Natural killer cell treated with Interleukin-12 subunit alpha and Interleukin-12 subunit beta and Interleukin-15 and Interleukin-18, amount 100 ng/mL, for 72 hours (primary cell): Measurements from ENCODE around the gene POLN. TPM values are rescaled to one million over a fixed set of nuclear protein-coding genes. Genes with fewer than 3 reads are reported as not detected.
"Not testable (repeated sequence)": the region's sequence is repeated elsewhere in the genome, so short reads cannot be mapped to it uniquely, and the experiment has no call there.

Experiments
- ATAC-seq, 2 donors: fragments of 150-1000 bp; cut with Tn5 transposase in 1 of 2; sonication (Bioruptor Pico), chemical (Tn5 transposase) in 1 of 2; 2 replicates each; pipeline ENCODE4 v1.10.0; 2021
- DNase-seq: peaks from one replicate; pipeline ENCODE4 v3.0.0; 2022; ENCODE audit warnings: low spot score
- H3K27ac Mint-ChIP-seq, 2 donors: 1 replicate in 1 of 2; 2 replicates in 1 of 2; pipeline ENCODE4 v1.8.0; 2022; ENCODE audit warnings: mixed read lengths in 2 of 2, mild to moderate bottlenecking in 1 of 2, moderate library complexity in 1 of 2
- H3K27me3 Mint-ChIP-seq, 2 donors: 1 replicate in 1 of 2; 2 replicates in 1 of 2; pipeline ENCODE4 v1.8.0; 2022; ENCODE audit warnings: mixed read lengths in 2 of 2
- H3K36me3 Mint-ChIP-seq: one replicate; pipeline ENCODE4 v1.8.0; 2022; ENCODE audit warnings: mixed read lengths
- H3K4me1 Mint-ChIP-seq, 2 donors: 1 replicate in 1 of 2; 2 replicates in 1 of 2; pipeline ENCODE4 v1.8.0; 2022; ENCODE audit warnings: low read depth in 2 of 2, mixed read lengths in 2 of 2, mild to moderate bottlenecking in 1 of 2
- H3K4me3 Mint-ChIP-seq: one replicate; pipeline ENCODE4 v1.8.0; 2022; ENCODE audit warnings: mixed read lengths
- H3K9me3 Mint-ChIP-seq: 2 replicates; pipeline ENCODE4 v1.8.0; 2022; ENCODE audit warnings: mixed read lengths
- total RNA-seq, 2 donors: library from RNA; stranded (reverse); gene quantifications; one replicate each; pipeline ENCODE4 v1.2.3, GENCODE V29; 2022

POLN gene
- total RNA-seq, 2 donors from 2014 or later, result 3.8 to 6.1 TPM

- DNase-seq (no peak), ATAC-seq (no peak)
- no peaks in the 10 kb centered on the region for H3K36me3 Mint-ChIP-seq
- no peak overlapping the region for H3K27ac Mint-ChIP-seq
- no peaks in the 10 kb centered on the region for H3K9me3 Mint-ChIP-seq
- H3K27me3 Mint-ChIP-seq, result no peaks in the 10 kb centered on the region
- H3K4me1 Mint-ChIP-seq, result peaks cover under 1 to 1% of the 10 kb centered on the region in 2 donors
- no peak overlapping the region for H3K4me3 Mint-ChIP-seq
Observed at GRCh38 chr4:2177443-2178093, 64.4 kb downstream of the POLN start.

- no peaks in the 10 kb centered on the region for H3K9me3 Mint-ChIP-seq
- DNase-seq (no peak), ATAC-seq (no peak)
- H3K4me3 Mint-ChIP-seq, result no peak overlapping the region
- H3K27ac Mint-ChIP-seq, result no peak overlapping the region
- peaks cover 6 to 12% of the 10 kb centered on the region in 2 donors for H3K4me1 Mint-ChIP-seq
- no peaks in the 10 kb centered on the region for H3K36me3 Mint-ChIP-seq
- no peaks in the 10 kb centered on the region for H3K27me3 Mint-ChIP-seq
Observed at GRCh38 chr4:2175990-2176698, 65.8 kb downstream of the POLN start.

DNA sequence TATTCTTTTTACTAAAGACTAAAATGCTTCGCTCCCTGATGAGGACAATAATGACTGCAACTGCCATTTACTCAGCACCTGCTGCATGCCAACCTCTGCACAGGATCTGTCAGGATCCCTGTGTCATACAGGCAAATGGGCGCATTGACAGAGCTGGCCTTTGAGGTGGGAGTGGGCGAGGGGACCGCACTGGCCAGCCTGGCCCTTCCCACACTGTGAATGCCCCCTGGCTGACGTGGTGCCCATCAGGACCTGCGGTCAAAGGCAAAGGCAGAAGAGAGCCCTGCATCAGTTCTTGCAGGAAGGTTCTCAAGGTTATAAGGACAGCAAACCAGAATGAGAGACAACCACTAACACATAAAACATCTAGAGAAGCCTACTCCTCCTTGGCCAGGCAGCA lies 67.9 kb downstream of the POLN start:
- Mint-ChIP-seq H3K27me3 (no peaks in the 10 kb centered on the region), H3K4me3 (no peak overlapping the region), H3K36me3 (no peaks in the 10 kb centered on the region), H3K9me3 (no peaks in the 10 kb centered on the region), H3K4me1 (peaks cover 6 to 12% of the 10 kb centered on the region in 2 donors), H3K27ac (no peak overlapping the region)
- no peak for DNase-seq
- no peak for ATAC-seq

DNA sequence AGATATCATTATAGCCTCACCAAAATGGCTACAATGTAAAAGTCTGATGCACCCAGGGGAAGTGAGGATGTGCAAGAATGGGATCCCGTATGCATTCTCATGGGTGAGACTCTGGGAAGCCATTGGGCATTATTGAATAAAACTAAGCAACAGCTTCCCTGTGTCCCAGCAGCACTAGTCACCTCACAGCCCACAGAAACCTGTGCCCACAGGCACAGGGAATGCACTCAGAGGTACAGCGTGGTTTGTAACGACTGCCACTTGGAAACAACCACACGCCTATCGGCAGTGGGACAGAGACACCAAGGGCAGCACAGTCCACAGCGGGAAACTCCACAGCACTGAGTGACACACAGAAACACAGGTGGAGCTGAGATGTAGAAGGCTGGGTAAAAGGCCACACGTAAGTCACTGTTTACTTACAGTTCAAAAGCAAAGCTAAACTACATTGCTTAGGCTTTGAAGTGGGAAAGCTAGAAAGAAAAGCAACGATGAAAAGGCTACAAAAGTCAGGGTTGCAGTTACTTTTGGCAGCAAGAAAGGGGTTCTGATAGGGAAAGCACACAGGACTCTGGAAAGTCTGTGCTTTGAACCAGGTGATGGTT lies 69.2 kb downstream of the POLN start:
- no peaks in the 10 kb centered on the region for H3K27me3 Mint-ChIP-seq
- H3K9me3 Mint-ChIP-seq, result no peaks in the 10 kb centered on the region
- peaks cover 6 to 12% of the 10 kb centered on the region in 2 donors for H3K4me1 Mint-ChIP-seq
- no peak overlapping the region for H3K4me3 Mint-ChIP-seq
- DNase-seq (no peak), ATAC-seq (no peak)
- H3K36me3 Mint-ChIP-seq, result no peaks in the 10 kb centered on the region
- H3K27ac Mint-ChIP-seq, result peak overlapping the region in 1 of 2 donors; percentile 2

DNA sequence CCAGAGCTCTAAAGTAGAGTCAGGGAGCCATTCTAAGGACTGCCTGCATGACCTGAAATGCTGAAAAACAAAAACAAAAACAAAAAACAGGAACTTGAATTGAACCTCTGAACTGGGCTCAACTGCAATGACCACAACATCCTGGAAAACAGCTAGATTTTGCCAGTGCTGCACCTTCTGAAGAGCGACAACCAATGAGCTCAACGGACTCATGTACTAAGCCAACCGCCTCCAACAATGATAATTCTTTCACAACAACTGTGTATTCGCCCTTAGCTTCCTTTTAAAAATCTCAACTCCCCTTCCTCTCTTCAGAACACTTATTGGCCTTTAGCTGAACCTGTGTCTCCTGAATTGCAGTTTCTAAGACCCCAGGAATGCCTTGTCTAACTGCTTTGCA lies 69.8 kb downstream of the POLN start:
- Mint-ChIP-seq H3K27me3 (no peaks in the 10 kb centered on the region), H3K36me3 (no peaks in the 10 kb centered on the region), H3K4me3 (no peak overlapping the region), H3K4me1 (peaks cover 6 to 12% of the 10 kb centered on the region in 2 donors), H3K9me3 (no peaks in the 10 kb centered on the region), H3K27ac (peak overlapping the region in 1 of 2 donors; percentile 2)
- DNase-seq, result no peak
- peak in 1 of 2 donors; percentile 67 for ATAC-seq

GRCh38 chr4:2168469-2169319 lies 73.2 kb downstream of the POLN start:
- DNase-seq, result no peak
- H3K36me3 Mint-ChIP-seq, result no peaks in the 10 kb centered on the region
- H3K27me3 Mint-ChIP-seq, result no peaks in the 10 kb centered on the region
- no peak for ATAC-seq
- no peak overlapping the region for H3K4me3 Mint-ChIP-seq
- H3K9me3 Mint-ChIP-seq, result no peaks in the 10 kb centered on the region
- H3K4me1 Mint-ChIP-seq, result peaks cover 6 to 12% of the 10 kb centered on the region in 2 donors
- no peak overlapping the region for H3K27ac Mint-ChIP-seq

DNA sequence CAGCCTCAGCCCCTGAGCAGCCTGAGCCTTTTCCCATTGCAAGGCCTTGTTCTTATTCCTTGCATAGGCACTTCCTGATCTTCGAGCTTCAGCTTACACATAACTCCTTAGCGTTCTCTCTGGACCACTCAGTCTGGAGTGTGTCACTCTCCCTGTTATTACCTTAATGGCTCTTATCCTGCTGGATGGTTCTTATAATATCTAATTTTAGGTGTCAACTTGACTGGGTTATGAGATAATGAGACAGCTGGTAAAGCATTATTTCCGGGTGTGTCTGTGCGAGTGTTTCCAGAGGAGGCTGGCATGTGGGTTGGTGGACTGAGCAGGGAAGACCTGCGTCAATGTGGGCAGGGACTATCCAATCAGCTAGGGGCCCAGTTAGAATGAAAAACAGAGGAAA lies 75.7 kb downstream of the POLN start:
- Mint-ChIP-seq H3K27ac (no peak overlapping the region), H3K4me1 (peaks cover 0 to 2% of the 10 kb centered on the region in 2 donors), H3K9me3 (no peaks in the 10 kb centered on the region), H3K27me3 (no peaks in the 10 kb centered on the region), H3K36me3 (no peaks in the 10 kb centered on the region), H3K4me3 (no peak overlapping the region)
- ATAC-seq, result no peak
- no peak for DNase-seq

DNA sequence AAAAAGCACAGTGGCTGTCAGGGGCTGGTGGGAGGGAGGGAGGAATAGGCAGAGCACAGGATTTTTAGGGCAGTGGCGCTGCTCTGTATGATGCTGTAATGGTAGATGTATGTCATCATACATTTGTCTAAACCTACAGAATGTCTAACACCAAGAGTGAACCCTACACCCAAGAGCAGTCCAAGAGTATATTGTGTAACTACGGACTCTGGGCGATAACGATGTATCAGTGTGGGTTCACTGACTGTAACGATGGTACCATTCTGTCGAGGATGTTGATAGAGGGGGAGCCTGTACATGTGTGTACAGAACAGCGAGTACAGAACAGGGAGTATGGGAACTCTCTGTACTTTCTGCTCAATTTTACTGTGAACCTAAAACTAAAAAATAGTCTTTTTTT lies 76.5 kb downstream of the POLN start:
- Mint-ChIP-seq H3K9me3 (no peaks in the 10 kb centered on the region), H3K27ac (no peak overlapping the region), H3K27me3 (no peaks in the 10 kb centered on the region), H3K4me3 (no peak overlapping the region), H3K4me1 (peaks cover 0 to 2% of the 10 kb centered on the region in 2 donors), H3K36me3 (no peaks in the 10 kb centered on the region)
- no peak for DNase-seq
- ATAC-seq, result no peak

GRCh38 chr4:2163311-2163821 lies 78.6 kb downstream of the POLN start:
- no peak for DNase-seq
- Mint-ChIP-seq H3K27me3 (no peaks in the 10 kb centered on the region), H3K36me3 (no peaks in the 10 kb centered on the region), H3K4me3 (no peak overlapping the region), H3K27ac (no peak overlapping the region), H3K9me3 (no peaks in the 10 kb centered on the region), H3K4me1 (peaks cover 0 to 2% of the 10 kb centered on the region in 2 donors)
- ATAC-seq, result no peak

DNA sequence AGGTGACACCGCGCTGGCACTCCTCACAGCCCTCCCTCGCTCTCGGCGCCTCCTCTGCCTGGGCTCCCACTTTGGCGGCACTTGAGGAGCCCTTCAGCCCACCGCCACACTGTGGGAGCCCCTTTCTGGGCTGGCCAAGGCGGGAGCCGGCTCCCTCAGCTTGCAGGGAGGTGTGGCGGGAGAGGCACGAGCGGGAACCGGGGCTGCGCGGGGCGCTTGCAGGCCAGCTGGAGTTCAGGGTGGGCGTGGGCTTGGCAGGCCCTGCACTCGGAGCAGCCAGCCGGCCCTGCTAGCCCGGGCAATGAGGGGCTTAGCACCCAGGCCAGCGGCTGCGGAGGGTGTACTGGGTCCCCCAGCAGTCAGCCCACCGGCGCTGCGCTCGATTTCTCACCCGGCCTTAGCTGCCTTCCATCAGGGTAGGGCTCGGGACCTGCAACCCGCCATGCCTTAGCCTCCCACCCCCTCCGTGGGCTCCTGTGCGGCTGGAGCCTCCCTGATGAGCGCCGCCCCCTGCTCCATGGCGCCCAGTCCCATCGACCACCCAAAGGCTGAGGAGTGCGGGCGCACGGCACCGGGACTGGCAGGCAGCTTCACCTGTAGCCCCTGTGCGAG lies 80.7 kb downstream of the POLN start:
- H3K4me3 Mint-ChIP-seq, ATAC-seq: not testable (repeated sequence)

DNA sequence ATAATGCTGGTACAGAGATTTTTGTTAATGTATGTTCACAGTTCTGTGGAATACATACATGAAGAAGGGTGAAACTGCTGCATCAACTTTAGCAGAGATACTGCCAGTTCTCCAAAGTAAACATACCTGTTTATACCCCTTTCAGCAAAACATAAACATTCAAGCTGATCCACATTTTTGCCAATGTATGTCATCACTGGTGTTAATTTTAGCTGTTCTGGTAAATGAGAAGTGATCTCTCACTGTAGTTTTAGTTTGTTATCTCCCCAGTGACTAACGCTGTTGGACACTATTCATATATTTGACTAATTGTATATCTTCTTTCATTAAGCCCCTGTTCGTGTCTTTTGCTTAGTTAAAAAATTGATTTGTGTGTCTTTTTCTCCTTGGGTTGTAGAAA lies 82.0 kb downstream of the POLN start:
- Mint-ChIP-seq H3K27ac (no peak overlapping the region), H3K27me3 (no peaks in the 10 kb centered on the region), H3K36me3 (no peaks in the 10 kb centered on the region), H3K9me3 (no peaks in the 10 kb centered on the region), H3K4me3 (no peak overlapping the region), H3K4me1 (peaks cover 0 to 2% of the 10 kb centered on the region in 2 donors)
- no peak for ATAC-seq
- no peak for DNase-seq

More for the DNA sequence above, 80.7 kb downstream of the POLN start:
- not testable (repeated sequence) for H3K4me1 Mint-ChIP-seq, H3K27me3 Mint-ChIP-seq, H3K27ac Mint-ChIP-seq, H3K9me3 Mint-ChIP-seq, DNase-seq, H3K36me3 Mint-ChIP-seq

DNA sequence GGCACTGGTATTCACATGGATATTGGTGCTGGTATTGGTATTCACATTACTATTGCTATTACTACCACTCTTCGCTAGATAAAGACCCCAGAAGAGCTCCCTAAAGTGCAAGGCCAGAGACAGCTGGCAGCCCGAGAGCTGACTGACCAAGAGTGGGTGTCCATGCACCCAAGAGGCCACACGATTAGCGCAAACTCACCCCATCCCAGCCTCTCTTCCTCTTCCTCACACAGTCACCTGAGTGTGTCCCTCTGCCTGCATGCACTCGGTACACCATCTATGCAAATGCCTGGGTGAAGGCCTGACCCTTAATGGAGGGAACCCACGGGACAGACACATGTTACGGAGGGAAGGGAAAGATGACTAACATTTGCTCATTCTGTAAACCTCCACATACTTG lies 86.7 kb downstream of the POLN start:
- Mint-ChIP-seq H3K9me3 (peaks cover 3% of the 10 kb centered on the region), H3K27me3 (no peaks in the 10 kb centered on the region), H3K4me1 (no peaks in the 10 kb centered on the region), H3K27ac (no peak overlapping the region), H3K4me3 (no peak overlapping the region), H3K36me3 (peaks cover 10% of the 10 kb centered on the region)
- ATAC-seq (no peak), DNase-seq (no peak)

- Mint-ChIP-seq H3K27ac (no peak overlapping the region), H3K36me3 (peaks cover 10% of the 10 kb centered on the region), H3K9me3 (peaks cover 3% of the 10 kb centered on the region), H3K4me1 (no peaks in the 10 kb centered on the region), H3K27me3 (no peaks in the 10 kb centered on the region), H3K4me3 (no peak overlapping the region)
- DNase-seq, result no peak
- no peak for ATAC-seq
Observed at GRCh38 chr4:2154215-2154740, 87.6 kb downstream of the POLN start.
